Activated B cell treated with CpG ODN at 0.5 μM for 24 hours (primary cell): ENCODE data around the gene DSCAML1. TPM values are rescaled to one million over a fixed set of nuclear protein-coding genes. Genes with fewer than 3 reads are reported as not detected.

Experiments used
- ATAC-seq: fragments of 200-7000 bp; cut with Tn5 transposase; one replicate; pipeline ENCODE4 v1.10.0; 2021; ENCODE audit warnings: low read depth, mild to moderate bottlenecking, moderate library complexity
- CTCF ChIA-PET: fragments of 350-600 bp; sonication (Branson Sonifier 250); formaldehyde crosslinking; loops from one replicate; lab custom pipeline; 2021; ENCODE audit warnings: antibody characterized with exemption; lab: Charles Lee
- POLR2A ChIA-PET: fragments of 350-600 bp; sonication (Branson Sonifier 250); formaldehyde crosslinking; loops from one replicate; lab custom pipeline; 2021; ENCODE audit warnings: antibody characterized with exemption; lab: Charles Lee
- DNase-seq: peaks from one replicate; pipeline ENCODE4 v3.0.0; 2022
- H3K27ac Mint-ChIP-seq: one replicate; pipeline ENCODE4 v1.8.0; 2020; ENCODE audit warnings: mixed read lengths
- H3K27me3 Mint-ChIP-seq: one replicate; pipeline ENCODE4 v1.8.0; 2021; ENCODE audit warnings: mixed read lengths
- H3K36me3 Mint-ChIP-seq: one replicate; pipeline ENCODE4 v1.8.0; 2021; ENCODE audit warnings: low read depth, mixed read lengths
- H3K4me1 Mint-ChIP-seq: one replicate; pipeline ENCODE4 v1.8.0; 2021; ENCODE audit warnings: mixed read lengths
- H3K4me3 Mint-ChIP-seq: one replicate; pipeline ENCODE4 v1.8.0; 2020; ENCODE audit warnings: mild to moderate bottlenecking, mixed read lengths
- H3K9me3 Mint-ChIP-seq: one replicate; pipeline ENCODE4 v1.8.0; 2020; ENCODE audit warnings: mixed read lengths
- CTCF ChIP-seq: fragments of 200-600 bp; IDR thresholded peaks from one replicate; pipeline ENCODE4 v1.8.0; 2022; ENCODE audit warnings: antibody characterized with exemption, mild to moderate bottlenecking
- intact Hi-C: fragments of 100-400 bp; cut with micrococcal nuclease; formaldehyde crosslinking; loops from one replicate; pipeline ENCODE4 v1.15.1; 2024
- total RNA-seq: library from RNA; stranded (reverse); gene quantifications from 2 replicates; pipeline ENCODE4 v1.2.3, GENCODE V29; 2022

The DSCAML1 gene
- total RNA-seq, 1 donor from 2014 or later: 3.6 TPM

- DNase-seq (no peak), ATAC-seq (no peak)
- no peak overlapping the region for H3K4me3 Mint-ChIP-seq
- no peaks in the 10 kb centered on the region for H3K36me3 Mint-ChIP-seq
- ChIA-PET CTCF (no interaction called here), POLR2A (no interaction called here)
- TF ChIP-seq CTCF: no peak
- no peak overlapping the region for H3K27ac Mint-ChIP-seq
- H3K9me3 Mint-ChIP-seq: no peaks in the 10 kb centered on the region
- intact Hi-C loops: no loop called here
- H3K4me1 Mint-ChIP-seq: no peaks in the 10 kb centered on the region
- H3K27me3 Mint-ChIP-seq: peaks cover 12% of the 10 kb centered on the region
These were observed 301.7 kb downstream of the DSCAML1 start for GRCh38 chr11:117495357-117495756.

- CTCF ChIA-PET: no interaction called here
These were observed 304.3 kb downstream of the DSCAML1 start for GRCh38 chr11:117492578-117493251.

GRCh38 chr11:117490911-117491310 is 306.1 kb downstream of the DSCAML1 start:
- CTCF ChIA-PET: no interaction called here
- H3K4me1 Mint-ChIP-seq: no peaks in the 10 kb centered on the region
- H3K27me3 Mint-ChIP-seq: peaks cover 18% of the 10 kb centered on the region
- POLR2A ChIA-PET: no interaction called here
- H3K9me3 Mint-ChIP-seq: peaks cover 3% of the 10 kb centered on the region
- intact Hi-C loops: no loop called here
- H3K36me3 Mint-ChIP-seq: no peaks in the 10 kb centered on the region
- no peak overlapping the region for H3K27ac Mint-ChIP-seq
- no peak for ATAC-seq
- H3K4me3 Mint-ChIP-seq: no peak overlapping the region
- no peak for TF ChIP-seq CTCF
- no peak for DNase-seq

More at GRCh38 chr11:117492578-117493251, 304.3 kb downstream of the DSCAML1 start:
- POLR2A ChIA-PET: no interaction called here
- no peak for TF ChIP-seq CTCF
- DNase-seq (no peak), ATAC-seq (no peak)
- peaks cover 12% of the 10 kb centered on the region for H3K27me3 Mint-ChIP-seq
- H3K4me1 Mint-ChIP-seq: no peaks in the 10 kb centered on the region
- H3K36me3 Mint-ChIP-seq: no peaks in the 10 kb centered on the region
- H3K27ac Mint-ChIP-seq: no peak overlapping the region
- no peak overlapping the region for H3K4me3 Mint-ChIP-seq
- H3K9me3 Mint-ChIP-seq: no peaks in the 10 kb centered on the region
- intact Hi-C loops: no loop called here

GRCh38 chr11:117489999-117490679 is 306.9 kb downstream of the DSCAML1 start:
- Mint-ChIP-seq H3K4me1 (no peaks in the 10 kb centered on the region), H3K27me3 (peaks cover 18% of the 10 kb centered on the region), H3K4me3 (no peak overlapping the region), H3K27ac (peak overlapping the region; percentile 24), H3K9me3 (peaks cover 3% of the 10 kb centered on the region), H3K36me3 (no peaks in the 10 kb centered on the region)
- no peak for TF ChIP-seq CTCF
- no peak for ATAC-seq
- ChIA-PET POLR2A (no interaction called here), CTCF (no interaction called here)
- DNase-seq: no peak
- intact Hi-C loops: no loop called here

- DNase-seq (no peak), ATAC-seq (no peak)
- H3K9me3 Mint-ChIP-seq: peaks cover 3% of the 10 kb centered on the region
- H3K4me1 Mint-ChIP-seq: no peaks in the 10 kb centered on the region
- ChIA-PET POLR2A (no interaction called here), CTCF (no interaction called here)
- H3K27me3 Mint-ChIP-seq: peaks cover 19% of the 10 kb centered on the region
- no peaks in the 10 kb centered on the region for H3K36me3 Mint-ChIP-seq
- intact Hi-C loops: no loop called here
- H3K27ac Mint-ChIP-seq: no peak overlapping the region
- H3K4me3 Mint-ChIP-seq: no peak overlapping the region
- no peak for TF ChIP-seq CTCF
These were observed 307.7 kb downstream of the DSCAML1 start for GRCh38 chr11:117488996-117489952.
